ENCODE data around the gene TENM4. TPM values are rescaled to one million over a fixed set of nuclear protein-coding genes. Genes with fewer than 3 reads are reported as not detected.

The TENM4 gene
- total RNA-seq, 1 donor from 2014 or later = 0.08 TPM

DNA sequence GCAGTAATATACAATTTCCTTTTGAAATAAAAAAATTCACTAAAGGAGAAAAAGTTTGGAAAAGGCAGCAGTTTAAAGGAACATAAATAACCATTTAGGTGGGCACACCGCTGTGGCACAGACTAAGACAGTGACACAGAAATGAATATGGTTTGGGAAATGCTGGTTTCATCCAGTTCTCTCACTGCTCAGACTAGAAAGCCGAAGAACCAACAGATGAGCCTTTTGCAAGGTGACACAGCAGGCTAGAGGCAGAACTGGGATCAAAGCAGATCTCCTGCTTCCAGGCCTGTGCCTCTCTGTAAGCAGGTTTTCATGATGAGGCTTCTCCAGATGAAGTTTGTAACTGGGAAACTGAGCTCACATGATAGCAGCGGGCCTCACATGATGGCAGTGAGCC lies 486.1 kb downstream of the TENM4 start:
- ATAC-seq = no peak
- DNase-seq (ENCODE audit: low spot score) = no peak

DNA sequence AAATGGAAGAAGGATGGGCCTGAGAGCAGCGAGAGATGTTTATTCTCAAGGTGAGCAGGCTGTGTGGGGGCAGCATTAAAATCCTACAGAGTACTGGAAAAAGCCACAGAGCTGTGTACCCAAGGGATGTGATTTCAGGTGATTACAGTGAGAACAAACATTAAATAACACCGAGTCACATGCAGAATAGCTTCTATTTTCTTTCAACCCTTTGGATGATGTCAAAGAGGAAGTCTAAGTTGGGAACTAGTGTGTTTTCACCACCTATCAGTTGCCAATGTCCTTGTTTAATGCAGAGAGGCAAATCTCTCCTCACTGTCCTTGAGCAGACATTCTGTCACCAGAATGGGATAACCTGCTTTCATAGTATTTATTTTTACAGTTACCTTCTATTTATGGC lies 486.6 kb downstream of the TENM4 start:
- no peak for ATAC-seq

DNA sequence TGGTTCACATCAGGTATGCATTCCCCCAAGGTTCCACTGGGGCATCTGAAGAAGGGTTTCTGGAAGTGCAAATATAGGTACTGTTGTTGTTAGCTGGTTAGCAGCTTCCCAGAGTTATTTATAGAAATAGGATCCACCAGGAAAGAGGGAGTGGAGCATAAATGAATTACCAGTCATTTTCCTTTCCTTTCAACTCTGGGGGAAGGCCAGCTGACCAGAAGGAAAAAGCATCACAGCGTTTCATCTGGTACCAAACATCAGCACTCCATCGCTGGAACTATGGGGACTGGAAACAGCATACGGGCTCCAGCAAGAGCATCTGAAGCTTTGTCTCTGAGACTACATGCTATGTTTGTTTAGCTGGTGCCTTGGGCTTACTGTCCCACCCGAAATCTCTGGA lies 487.9 kb downstream of the TENM4 start:
- DNase-seq (ENCODE audit: low spot score) (no peak), ATAC-seq (no peak)

More for the DNA sequence above, 486.6 kb downstream of the TENM4 start:
- DNase-seq (ENCODE audit: low spot score) = no peak

DNA sequence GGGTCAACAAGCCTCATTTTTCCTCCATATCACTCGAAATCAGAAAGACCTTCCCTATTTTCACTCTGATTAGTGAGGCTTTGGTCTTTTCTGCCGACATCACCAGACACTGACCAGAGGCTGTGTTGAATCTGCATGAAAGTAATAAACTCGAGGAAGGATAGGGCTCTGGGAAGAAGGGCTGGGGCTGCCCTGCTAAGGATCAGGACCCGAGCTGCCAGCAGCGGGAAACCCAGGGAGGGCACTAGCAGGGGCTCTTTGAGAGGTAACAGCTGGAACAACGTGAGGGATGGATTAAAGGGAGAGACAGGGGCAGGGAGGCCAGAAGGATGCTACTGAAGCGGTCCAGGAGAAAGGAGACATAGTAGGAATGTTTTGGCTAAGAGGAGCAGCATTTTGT lies 488.7 kb downstream of the TENM4 start:
- no peak for ATAC-seq
- DNase-seq (ENCODE audit: low spot score) = no peak

DNA sequence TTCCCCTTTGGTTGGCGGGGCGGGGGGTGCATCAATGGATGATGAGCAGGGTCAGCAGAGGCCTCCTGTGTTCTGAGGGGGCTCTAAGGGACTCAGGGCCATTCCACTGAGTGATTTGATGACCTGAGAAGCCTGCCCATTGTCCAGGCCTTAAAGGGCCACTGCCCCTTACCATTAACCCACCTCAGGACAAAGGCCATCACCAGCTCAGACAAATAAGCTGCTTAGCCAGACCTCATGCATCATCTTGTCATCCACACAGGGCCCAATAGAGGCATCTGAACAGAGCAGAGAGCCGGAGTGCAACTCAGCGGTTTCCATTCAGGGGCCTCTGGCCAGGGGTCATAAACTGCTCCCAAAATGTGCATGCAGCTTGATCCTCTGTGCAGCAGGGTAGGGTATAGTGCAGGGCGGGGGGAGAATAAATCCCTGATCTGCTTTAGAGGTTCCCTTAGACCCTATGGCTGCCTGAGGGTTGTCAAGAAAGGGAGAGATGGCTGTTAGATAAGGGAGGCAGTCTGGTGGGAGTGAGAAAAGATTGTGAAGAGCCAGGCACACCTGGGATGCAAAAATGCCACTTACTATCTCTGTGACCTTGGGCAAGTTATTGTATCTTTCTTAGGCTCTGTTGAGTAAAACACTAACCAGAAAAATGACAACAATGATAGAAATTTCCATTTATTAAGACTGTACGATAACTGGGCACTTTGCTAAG lies 490.7 kb downstream of the TENM4 start:
- ATAC-seq = no peak

DNA sequence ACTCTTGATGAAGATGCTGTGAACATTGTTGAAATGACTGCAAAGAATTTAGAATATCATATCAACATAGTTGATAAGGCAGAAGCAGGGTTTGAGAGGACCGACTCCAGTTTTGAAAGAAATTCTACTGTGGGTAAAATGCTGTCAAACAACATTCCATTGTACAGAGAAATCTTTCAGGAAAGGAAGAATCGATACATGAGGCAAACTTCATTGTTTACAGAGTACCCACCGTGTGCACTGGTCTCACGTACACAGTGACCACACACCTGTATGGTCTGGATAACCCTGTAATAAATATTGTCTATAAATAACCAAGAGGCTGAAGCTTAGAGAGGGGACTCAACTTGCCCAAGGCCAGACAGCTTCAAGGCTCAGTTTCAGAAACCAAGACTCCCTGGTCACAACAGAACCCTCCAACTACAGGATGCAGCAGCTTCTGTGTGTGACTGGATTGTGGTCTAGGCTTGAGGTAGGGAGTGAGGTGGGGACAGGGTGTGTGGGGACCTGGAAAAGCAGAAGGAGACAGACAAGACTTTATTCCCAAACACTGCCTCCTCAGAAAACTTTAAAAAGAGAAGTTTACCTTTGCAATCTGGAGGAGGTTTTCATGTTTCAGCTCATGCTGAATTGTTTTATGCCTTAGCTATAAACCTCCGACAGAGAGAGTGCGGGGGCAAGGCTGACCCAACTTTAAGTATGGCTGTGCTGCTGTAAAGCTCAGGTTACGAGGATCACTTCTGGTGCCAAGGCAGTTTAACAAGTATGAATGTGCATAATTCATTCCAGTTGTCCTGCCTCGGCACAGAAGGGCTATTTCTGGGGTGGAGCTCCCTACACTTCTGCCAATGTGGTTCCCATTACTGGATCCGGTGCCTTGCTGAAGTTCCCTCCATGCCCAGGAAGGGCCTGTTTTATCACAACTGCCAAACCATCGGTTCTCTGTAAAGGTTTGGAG lies 493.6 kb downstream of the TENM4 start:
- DNase-seq (ENCODE audit: low spot score) = no peak
- ATAC-seq = no peak

More for the DNA sequence above, 490.7 kb downstream of the TENM4 start:
- DNase-seq (ENCODE audit: low spot score) = no peak

DNA sequence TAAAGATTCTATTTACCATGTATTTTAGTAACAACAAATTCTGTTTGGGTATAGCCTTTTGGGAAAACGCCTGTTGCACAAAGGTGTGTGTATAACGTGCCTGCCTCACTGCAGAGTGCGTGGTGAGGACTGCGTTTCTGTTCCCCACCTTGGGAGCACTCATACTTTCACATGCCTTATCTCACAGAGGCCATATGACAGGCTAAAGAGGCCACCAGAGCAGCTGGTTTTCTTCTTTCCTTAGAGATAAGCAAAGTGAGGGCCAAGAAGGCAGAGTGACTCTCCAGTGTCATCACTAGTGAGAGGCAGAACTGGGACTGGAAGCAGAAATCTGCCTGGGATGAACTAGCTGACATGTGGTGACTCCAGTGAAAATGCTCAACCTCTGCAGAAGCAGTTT lies 497.0 kb downstream of the TENM4 start:
- ATAC-seq (no peak), DNase-seq (ENCODE audit: low spot score) (no peak)

DNA sequence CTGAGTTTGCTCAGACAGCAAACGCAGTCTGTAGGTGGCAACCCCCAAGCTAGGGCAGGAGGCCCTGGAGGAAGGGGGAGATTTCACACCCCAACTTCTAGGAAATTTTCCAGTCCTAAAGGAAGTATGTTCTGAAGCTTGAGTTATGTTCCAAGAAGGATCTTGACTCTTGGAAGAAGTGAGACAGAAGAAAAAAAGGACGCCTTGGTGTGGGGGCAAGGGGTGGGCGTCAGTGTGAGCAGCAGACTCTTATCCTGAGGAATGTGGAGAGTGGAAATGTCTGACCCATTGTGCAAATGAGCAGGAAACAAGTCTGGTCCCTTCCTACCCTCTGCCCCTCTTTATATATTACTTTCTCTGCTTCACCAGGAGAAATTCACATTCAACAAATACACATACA lies 497.7 kb downstream of the TENM4 start:
- no peak for DNase-seq (ENCODE audit: low spot score)
- no peak for ATAC-seq

DNA sequence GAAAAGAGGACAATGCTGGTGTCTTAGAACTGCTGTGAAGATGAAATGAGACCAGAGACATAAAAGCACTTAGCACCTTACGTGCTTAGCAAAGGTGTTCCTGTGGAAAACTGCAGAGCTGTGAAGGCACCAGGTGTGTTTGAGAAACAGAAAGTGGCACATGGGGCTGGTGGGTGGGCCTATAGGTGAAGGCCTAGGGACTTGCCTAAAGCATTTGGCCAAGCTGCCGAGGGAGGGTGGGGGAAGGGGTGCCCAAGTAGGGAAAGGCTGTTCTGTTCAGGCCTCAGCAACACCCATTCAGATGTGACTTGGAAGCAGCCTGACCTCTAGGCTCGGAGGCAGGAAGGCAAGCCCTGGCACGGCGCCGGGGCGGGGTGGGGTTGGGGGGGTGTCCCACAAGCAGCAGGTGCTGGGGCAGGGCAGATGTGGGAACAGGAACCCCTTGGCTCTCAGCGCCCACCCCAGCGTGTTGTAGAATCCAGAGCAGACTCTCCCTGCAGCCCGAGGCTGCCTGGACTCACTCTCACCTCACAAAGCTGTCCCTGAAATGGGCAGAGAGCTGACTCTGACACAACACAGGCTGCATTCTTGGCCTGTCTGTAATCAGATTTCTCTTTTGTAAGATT lies 499.5 kb downstream of the TENM4 start:
- ATAC-seq (no peak), DNase-seq (ENCODE audit: low spot score) (no peak)

DNA sequence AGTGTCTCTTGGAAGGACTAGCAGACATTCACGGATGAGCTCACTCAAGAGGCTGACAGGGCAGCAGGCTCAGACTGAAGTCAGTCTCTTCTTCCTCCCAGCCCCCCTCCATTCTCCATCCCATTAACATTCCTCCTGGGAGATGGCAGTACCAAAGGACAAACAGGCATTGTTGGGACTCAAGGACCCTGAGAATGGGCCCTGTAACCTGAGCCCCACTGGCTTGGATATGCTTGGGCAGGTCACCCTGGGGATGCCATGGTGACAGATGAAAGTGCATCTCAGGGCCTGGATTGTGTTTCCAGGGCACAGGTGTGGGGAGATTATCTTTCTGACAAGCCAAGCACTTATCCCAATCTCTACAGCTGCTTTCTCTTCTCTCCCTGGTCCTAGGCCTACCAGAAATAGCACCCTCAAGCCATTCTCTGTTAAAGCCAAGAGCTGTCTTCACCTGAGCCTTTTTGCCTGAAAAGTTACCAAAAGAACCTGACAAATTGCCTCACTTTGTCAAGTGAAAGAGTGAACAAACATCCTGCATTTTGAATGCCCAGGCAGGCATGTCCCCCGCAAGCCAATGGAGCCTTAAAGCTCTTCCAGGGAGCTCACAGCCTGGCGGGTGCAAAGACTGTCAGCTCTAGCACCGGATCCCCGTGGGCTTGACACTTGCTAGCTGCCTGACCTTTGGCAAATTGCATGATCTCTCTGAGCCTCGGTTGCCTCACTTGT lies 500.2 kb downstream of the TENM4 start:
- no peak for ATAC-seq
- DNase-seq (ENCODE audit: low spot score) = no peak

DNA sequence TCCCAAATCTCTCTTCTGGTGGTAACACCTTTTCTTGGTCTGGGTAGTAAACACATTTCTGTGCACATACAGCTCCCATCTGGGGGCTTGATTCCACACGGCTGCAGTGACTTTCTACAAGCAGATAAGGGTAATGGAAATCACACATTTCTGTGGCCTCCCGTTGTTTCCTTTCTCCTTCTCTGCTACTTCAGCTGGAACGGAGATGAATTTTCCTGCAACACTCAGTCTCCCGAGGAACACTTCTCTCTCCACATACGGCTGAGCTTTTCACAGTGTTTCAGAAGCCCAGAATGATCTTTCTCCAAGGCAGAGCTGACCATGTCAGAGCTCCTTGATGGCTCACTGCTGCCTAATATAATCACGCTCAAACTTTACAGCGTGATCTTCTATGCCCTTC lies 501.9 kb downstream of the TENM4 start:
- ATAC-seq (no peak), DNase-seq (ENCODE audit: low spot score) (no peak)

DNA sequence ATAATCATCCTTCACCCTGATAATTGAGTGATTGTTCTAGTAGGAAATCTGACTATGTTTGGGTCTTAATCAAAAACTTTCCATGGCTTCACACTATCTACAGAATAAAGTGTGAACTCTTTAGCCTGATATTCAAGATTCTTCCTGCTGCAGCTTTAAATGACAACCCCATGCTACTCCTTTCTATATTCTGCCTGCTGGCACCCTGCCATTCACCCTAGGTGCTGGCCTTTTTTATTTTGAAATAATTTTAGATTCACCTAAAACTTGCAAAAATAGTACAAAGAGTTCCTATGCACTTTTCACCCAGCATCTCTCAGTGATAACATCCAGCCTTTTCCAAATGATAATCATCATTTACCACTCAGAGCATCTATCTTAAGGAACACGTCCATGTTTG lies 502.8 kb downstream of the TENM4 start:
- no peak for ATAC-seq
- no peak for DNase-seq (ENCODE audit: low spot score)

DNA sequence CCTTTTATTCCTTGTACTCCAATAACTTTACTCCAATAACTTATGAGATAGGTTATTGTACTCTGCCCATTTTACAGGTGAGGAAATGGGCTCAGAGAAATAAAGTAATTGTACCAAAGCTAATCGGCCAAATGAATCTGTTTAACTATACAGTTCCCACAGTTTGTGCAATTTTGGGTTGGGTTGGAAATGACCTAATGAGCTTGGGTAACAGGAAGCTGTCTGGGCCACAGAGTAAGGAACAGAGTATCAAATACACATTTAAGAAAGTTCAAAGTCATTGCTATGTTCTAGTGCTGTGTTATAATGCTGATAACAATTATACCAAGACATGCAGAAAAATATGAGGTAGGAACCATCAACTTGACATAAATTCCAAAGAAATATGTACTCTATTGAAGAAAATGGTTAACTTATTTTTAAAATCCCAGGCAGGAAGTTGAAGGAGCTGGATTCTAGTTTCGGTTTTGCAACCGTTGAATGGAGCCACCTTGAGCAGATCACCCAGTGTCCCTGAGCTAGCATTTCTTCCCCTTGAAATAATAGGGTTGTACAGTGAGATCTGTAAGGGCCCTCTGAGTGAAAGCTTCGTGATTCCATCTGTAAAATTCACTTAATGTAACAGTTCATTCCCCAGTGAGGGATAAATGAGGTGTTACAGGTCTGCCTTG lies 505.3 kb downstream of the TENM4 start:
- ATAC-seq = no peak
- DNase-seq (ENCODE audit: low spot score) = no peak

DNA sequence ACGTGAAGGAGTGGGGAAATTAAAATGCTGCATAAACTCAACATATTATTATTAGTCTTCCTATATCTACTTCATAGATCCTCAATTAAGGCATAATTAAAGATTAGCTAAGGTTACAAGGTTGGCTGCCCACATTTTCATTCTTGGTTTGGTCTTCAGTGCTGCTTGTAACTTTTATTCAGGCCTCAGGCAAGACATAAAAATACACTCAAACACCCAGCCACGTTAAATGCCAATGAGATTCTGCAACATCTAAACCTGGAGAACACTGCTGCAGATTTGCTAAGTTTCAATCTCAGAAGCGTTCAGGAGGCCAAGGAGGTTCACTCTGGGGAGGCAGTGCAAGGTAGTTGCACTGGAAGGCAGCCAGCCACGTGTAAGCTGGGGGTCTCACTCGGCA lies 507.5 kb downstream of the TENM4 start:
- DNase-seq (ENCODE audit: low spot score) (no peak), ATAC-seq (no peak)

DNA sequence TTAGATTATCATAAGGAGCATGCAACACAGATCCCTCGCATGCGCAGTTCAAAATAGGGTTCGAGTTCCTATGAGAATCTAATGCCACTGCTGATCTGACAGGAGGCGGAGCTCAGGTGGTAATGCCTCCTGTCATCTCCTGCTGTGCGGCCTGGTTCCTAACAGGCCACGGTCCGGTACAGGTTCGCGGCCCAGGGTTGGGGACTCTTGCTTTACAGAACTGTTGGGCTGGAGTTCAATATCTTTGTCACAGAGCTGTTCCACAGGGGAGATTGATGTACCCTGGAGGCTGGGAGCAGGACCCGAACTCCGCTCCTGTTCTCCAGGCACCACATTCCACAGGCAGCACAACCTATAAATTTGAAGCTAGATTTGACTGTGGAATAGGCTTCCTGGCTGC lies 508.1 kb downstream of the TENM4 start:
- ATAC-seq = no peak
- DNase-seq (ENCODE audit: low spot score) = no peak

DNA sequence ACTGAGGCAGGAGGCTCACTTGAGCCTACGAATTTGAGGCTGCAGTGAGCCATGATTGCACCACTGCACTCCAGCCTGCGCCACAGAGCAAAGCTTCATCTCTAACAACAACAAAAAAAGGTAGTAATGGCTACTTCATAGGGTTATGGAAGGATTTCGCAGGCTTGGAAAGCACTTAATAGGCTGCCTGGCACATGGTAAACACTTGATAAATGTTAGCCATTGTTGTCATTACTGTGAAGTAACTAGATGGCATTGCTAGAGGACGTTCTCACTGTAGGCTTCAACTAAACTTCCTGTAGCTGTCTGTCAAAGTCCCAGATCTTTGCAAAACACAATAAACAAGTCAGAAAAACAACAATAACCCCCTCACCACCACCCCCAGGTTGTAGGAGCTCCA lies 508.9 kb downstream of the TENM4 start:
- ATAC-seq (no peak), DNase-seq (ENCODE audit: low spot score) (no peak)

DNA sequence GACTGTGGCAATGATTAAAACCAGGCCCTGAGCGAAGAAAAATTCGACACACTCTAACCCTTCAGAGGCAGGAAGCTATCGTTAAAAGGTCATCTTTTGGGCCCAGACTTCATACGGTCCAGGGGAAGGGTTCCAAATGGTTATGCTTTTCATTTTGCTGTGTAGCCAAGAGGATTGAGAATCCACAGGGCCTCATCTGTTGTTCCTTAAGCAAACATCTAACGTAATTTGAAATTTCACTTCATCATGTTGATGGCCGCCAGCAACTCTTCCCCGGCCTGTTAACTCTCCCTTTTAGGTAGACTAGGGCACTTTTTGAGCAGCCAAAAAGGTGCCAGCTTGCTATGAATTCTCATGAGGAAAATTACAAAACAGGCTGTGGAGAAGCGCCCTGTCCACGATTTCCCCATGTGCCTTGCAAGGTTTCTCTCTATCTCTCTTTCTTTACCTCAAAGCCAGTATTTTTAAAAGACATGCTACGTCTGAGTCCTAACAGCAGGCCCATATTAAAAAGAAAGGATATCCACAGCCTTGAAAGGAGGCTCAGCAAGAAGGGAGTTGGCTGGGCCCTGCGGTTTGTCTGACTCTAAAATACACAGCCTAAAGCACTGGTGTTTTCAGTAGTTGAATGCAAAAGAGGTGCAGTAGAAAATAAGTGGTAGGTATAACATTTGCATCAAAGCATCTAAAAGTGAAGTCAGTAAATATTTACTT lies 509.9 kb downstream of the TENM4 start:
- ATAC-seq (no peak), DNase-seq (ENCODE audit: low spot score) (no peak)

DNA sequence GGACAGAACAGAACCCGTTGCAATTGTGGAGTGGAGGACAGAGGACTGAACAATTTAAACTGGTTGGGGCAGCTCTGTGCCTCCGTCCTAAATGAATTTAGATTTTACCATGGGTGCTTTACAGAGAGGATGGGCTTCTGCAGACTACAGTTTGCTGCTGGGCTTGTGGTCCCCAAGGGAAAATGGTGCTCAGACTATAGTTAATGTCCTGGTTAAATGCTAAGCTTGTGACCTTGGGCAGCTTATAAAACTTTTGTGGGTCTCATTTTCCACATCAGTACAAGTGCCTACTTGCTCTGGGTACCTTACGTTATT lies 511.0 kb downstream of the TENM4 start:
- no peak for ATAC-seq

DNA sequence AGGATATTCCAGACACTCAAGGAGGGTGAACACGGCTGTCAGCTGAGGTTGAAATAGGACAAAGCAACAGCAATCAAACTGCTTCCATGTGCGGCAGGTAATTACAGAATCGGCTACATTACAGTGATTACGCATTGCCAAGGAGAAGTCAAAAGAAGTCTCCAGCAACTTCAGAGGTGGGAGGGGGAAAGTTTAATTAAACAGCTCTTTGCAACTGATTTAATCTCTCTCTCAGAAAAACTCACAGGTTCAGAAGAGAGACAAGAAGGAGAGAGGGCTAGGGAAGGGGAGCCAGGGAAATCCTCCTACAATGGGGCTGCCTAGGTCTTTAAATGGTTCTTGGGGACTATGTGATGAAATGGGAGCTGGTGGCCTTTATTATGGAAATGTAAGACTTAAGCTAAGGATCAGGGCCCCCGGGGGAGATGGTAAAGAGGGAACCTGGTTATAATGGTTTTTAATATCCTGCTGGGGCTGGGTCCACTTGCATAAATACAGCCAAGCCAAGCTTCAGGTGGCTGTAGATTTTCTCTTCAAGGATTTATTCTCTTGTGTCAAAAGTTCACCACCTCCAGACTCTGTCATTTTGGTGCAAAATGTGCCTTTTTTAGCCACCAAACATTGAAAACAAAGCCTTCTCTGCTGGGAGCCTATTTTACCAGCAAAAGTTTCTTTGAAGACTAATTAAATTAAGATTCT lies 511.5 kb downstream of the TENM4 start:
- ATAC-seq = no peak
- no peak for DNase-seq (ENCODE audit: low spot score)

More for the DNA sequence above, 511.0 kb downstream of the TENM4 start:
- no peak for DNase-seq (ENCODE audit: low spot score)

All from left lobe of liver (tissue), 2 donors.